Stimulated activated CD4-positive, alpha-beta T cell treated with anti-CD3 and anti-CD28 coated beads, Interleukin-15, amount 100 ng/mL, for 1 hour (primary cell): ENCODE data around the gene NCAPD2.
"Not testable (repeated sequence)": the region's sequence is repeated elsewhere in the genome, so short reads cannot be mapped to it uniquely, and the experiment has no call there.

Experiments
- DNase-seq, 2 donors: peaks; one replicate each; pipeline ENCODE4 v3.0.0-alpha.2; 2020; ENCODE audit warnings: low read depth in 1 of 2, low spot score in 1 of 2

NCAPD2 gene

DNA sequence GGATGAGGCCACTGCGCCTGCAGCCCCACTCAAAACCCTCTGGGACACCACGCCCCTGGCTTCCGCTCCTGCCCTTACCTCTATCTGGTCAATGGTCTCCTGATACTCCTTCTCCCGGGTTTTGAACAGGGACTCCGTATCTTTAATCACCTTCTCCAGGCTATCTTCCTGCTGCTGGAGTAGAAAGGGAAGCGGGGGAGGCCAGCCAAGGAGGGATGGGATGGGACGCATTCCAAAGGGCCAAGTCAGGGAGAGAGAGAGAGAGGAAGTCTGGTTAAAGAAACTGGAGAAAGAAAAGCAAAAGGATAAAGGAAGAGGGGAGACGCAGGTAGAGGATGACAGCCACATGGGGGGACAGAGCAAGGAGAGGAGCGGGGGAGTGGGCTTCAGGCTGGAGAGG is 54.1 kb downstream of the NCAPD2 start:
- no peak for DNase-seq

DNA sequence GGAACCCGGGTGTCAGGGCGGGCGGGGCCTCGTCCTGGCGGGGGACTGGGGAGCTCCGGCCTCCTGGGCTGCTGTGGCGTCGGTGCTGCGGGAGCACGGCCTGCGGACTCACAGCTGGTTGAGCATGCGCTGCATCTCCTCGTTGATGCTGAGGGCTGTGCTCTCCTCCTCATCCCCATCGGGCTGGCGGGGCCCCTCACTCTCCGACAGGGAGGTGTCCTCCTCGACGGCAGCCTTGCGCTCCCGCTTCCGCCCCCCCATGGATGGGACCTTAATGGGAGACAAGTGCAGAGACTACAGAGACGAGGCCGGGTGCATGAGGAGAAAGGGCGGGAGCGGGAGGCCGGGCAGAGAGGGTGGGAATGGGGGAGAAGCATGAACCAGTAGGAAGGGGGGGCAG is 54.7 kb downstream of the NCAPD2 start:
- no peak for DNase-seq

DNA sequence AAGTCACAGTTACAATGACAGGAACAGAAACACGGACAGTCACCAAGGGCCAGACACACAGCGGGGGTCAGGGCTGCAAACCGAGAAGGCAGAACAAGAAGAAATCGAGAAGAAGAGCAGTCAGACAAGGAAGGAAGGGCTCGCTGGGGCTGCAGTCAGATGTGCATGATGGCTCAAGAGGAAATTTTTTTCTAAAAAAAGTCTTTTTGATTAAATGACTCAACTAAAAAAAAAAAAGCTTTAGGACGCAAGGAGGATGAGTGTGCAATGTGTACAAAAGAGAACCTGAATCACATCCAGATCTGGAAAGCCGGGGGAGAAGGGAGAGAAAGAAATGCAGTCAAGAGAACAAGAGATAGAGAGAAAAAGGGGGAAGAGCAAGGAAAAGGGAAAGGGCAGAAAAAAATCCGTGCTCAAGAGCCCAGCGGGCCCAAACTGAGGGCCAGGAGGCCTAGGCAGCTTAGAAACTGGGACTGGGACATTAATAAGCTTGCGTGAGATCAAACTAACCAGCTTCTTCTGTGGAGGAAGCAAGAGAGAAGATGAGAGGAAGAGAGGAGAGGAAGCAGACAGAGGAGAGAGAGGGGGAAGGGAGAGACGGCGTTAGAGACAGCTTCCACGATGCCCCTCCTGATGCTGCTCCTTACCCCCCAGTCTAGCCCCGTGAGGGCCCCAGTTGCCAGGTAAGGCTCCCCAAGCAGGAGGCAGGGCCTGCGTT is 55.2 kb downstream of the NCAPD2 start:
- DNase-seq, result no peak

DNA sequence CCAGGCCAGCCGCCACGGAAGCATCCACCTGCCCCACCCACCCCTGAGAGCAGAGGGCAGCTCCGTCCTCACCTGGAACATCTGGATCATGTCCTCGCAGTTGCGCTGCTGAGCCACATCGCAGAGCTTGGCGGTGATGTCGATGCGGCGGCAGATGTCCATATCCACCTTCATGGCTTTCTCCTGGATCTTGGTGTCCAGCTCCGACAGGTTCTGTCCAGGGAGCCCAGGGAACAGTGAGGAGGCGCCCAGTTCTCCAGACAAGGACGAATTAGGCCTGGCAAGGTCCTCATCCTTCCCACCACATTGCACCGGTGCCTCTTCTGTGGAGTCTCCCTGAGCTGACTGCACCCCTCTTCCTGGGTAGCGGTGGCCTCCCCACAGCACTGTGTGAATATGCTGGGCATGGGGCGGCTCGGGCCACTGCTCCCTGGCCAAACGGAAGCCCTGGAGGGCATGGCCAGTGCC is 55.8 kb downstream of the NCAPD2 start:
- no peak for DNase-seq

DNA sequence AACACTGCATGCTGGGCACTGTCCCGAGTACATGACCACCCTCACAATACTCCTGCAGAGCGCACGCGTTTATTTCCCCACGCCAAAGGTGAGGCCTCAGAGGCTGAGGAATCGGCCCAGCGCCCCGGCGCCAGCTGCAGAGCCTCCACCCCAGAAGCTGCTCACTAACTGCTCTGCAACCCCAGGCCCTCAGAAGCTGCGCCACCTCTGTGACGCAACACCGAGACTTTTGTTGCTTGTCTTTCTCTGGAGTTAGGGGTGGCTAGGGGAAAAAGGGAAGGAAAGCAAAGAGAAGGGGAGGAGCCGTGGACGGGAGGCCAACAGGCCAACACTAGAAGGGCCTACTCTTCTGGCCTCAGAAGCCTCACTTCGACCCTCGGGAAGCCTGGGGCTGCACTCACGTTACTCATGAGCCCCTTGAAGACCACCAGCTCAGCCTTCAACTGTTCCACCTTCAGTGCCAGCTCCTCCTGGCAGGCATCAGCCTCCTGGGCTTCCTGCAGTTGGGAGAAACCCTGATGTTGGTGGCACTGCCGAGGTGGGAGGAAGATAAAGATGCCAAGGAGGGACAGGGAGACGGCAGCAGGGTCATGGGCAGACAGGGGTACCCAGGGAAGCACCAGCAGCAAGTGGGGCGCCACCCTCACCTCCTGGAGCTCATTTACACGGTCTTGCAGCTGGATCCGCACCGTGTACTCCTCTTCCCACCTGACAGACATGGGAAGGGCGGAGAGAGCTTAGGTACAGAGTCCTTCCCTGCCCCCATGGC is 56.6 kb downstream of the NCAPD2 start:
- DNase-seq, result no peak

DNA sequence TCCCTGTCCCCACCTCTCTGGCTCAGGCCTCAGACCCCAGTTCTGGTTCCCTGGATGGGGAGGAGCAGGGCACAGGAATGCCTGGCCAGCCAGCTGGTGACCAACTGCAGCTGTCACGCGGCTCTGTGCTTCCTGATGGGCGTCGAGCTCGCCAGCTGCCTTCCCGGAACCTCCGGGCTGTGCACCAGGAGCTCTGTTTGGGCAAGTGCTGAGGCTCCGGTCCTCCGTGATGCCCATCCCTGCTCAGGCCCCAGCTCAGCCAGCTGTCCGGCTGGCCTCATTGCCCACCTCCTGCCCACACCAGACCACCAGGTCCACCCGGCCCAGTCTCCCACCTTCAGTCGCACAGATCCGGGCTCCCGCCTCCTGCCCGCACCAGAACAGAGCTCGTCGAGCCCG is 57.2 kb downstream of the NCAPD2 start:
- DNase-seq, result no peak

DNA sequence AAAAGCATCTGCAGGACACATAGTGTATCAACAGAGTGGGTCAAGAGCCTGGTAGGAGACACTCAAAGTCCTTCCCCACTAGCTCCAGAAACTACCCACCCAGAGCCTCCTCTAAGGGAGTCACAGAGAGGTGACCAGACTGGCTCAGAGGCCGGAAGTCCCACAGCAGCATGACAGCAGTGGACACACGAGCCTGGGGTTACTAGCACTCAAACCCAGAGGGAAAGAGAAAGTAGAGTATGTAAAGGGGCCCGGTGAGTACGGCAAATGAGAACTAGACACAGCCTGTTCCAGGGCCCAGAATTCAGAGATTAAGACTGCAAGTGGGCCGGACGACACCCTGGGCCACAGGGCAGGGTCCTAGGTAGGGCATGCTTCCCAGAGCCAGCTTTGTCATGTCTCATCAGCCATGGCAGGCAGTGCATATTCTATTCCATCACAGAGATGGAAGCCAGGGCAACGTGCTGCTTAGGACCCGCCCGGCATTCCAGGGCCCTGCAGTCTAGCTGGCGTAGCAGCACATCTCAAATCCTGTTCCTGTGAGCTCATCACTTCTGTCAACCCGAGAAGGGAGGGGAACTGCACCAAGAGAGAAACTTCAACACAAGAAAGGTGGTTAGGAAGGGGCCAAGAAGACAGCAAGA is 57.7 kb downstream of the NCAPD2 start:
- DNase-seq, result no peak

DNA sequence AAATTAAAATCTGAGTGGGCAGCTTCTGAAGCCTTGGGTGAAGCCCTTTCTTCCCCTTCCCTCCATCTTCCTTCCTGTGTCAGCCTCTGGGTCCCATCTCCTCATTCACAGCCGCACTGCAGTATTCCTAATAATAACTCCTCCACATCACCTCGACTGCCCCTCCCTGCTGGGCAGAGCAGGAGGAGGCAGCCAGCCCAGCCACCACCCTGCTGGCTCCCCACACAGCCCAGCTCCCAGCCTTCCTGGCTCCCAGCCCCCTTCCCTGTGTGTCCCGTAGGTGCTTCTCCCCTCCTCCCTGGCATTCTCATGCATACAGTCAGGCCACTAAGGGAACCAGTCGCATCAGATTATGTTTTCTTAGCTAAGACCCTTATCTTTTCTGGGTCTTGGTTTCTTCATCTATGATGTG is 58.2 kb downstream of the NCAPD2 start:
- DNase-seq, result no peak

DNA sequence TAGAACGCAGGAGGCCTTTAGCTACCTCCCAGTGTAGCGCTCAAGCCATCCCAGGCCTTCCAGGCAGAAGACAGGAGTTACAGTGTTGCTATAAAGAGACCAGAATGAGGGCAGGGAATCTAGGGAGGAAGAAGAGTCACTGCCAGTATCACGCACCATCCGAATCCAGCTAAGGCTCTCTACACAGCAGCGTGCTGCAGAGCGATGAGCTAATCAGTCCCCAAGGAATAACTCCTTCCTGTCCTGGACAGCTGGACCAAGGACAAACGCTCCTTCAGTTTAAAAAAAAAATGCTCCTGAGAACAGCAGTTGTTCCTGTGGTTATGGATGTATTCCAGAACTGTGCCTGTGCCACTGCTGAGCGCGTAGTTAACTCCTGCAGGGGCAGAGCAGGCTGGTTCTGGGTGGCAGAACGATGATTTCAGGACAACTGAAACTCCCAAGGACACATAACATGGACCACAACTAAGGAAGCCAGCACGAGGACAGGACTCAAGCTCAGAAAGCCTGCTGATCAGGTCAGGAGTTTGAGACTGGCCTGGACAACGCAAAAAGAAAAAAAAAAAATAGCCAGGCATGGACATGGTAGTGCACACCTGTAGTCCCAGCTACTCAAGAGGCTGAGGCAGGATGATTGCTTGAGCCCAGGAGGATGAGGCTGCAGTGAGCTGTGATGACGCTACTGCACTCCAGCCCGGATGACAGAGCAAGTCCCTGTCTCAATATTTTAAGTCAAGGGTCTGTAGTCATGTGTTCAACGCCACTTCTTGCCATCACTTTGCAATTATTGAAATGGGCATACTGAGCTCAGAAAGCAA is 59.4 kb downstream of the NCAPD2 start:
- DNase-seq, result no peak

DNA sequence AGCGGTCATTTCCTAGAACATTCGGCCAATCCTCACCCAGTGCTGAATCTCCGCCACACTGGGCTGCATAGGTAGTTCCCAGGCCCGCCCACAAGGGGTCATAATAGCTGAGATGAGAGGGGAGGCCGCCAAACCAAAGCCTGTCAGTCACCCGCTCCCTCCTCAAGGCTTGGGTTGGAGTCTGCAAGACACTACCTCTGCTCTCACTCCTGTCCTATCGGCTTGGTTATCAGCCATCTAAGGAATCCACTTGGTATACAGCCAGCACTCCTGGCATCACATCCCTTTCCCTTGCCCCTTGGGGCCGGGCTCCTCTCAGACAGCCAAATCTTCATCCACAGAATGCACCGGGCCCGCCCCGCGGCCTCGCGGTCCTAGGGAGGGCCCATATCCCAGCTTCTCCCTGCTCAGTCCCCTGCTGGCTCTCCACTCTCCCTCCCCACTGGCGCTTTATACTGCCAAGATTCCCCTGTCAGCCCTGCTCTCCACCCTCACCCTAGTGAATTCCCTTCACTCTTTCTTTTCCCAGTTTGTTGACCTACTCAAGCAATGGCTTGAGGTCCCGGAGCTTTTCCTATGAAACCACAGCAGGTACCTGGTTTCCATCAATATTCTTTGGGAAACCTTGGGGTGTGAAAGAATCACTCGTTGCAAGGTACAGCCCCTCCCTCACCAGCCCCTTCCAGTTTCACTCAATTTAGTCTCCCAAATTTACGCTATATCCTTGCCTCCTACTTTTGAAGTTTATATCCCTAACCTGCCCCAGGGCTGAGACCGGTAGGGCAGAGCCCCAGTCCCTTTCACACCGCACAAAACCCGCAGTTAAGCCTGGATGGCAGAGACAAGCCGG is 60.5 kb downstream of the NCAPD2 start:
- DNase-seq, result peak; percentile 42 to 58

DNA sequence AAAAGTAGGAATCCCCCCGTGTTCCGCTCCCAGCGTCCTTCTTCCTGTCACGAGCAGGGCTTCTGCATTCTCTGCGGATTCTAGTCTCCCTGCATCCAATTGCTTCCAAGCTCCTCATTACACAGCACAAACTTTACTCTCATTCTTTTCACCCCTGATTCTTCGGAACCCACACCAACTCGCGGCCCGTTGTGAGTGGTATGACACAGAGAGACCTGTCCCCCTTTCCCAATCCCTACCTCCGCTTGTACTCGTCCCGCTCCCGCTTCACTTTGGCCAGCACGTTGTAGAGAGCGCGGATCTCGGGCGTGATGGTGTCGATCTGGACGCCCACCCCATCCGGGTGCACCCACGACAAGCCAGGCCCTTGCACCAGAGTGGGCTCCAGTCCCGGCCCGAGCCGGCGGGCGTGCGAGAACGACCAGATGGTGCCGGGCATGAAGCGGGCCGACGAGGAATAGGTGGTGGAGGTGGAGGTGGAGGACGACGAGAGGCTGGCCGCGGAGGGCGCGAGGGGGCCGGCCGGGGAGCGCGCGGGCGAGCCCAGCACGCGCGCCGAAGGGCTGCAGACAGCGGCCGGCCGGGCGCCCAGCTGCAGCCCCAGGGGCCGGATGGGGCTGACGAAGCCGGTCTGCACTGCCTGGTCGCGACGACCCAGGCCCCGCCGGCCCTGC is 61.3 kb downstream of the NCAPD2 start:
- no peak for DNase-seq

DNA sequence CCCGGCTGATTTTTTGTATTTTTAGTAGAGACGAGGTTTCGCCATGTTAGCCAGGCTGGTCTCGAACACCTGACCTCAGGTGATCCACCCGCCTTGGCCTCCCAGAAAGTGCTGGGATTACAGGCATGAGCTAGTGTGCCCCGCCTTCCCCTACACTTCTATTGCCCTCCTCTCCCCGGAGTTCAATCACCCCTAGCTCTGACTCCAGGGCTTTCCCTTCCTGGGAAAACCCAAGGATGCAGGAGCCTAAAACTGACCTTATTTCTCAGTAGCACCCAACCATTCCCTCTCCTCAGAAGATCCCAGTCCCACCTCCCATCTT is 62.6 kb downstream of the NCAPD2 start:
- not testable (repeated sequence) for DNase-seq

DNA sequence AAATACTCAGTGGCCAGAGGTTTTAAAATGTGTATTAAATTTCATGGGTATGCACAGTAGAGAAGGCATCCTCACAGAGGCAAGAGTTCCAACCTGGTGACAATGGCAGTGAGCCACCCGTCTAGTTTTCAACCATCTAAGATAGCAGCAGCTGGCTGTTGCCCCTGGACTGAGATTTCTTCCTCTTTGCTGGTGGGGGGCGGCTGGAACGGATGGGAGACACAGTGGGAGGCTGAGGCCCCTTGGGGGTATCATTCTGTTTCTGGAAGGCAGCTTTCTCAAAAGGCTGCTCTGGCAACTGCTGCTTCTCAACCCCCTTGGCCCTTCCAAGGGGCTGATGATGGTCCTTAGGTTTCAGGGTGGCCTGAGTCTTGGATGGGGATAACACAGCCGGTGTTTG is 63.0 kb downstream of the NCAPD2 start:
- DNase-seq, result no peak

DNA sequence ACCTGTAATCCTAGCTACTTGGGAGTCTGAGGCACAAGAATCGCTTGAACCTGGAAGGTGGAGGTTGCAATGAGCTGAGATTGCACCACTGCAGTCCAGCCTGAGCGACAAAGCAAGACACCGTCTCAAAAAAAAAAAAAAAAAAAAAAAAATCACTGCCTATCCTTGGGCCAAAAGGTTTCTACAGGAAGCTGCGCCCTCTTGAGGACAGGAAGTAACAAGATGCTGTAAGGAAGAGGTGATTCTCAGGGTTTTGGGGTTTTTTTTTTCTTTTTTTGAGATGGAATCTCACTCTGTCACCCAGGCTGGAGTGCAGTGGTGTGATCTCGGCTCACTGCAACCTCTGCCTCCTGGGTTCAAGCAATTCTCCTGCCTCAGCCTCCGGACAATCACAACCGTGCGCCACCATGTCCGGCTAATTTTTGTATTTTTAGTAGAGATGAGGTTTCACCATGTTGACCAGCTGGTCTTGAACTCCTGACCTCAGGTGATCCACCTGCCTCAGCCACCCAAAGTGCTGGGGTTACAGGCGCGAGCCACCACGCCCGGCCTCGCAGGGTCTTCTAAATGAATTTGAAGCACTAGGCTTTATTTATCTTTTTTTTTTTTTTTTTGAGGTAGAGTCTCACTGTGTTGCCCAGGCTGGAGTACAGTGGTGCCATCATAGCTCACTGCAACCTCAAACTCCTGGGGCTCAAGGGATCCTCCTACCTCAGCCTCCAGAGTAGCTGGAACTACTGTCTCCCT is 64.3 kb downstream of the NCAPD2 start:
- DNase-seq, result not testable (repeated sequence)

DNA sequence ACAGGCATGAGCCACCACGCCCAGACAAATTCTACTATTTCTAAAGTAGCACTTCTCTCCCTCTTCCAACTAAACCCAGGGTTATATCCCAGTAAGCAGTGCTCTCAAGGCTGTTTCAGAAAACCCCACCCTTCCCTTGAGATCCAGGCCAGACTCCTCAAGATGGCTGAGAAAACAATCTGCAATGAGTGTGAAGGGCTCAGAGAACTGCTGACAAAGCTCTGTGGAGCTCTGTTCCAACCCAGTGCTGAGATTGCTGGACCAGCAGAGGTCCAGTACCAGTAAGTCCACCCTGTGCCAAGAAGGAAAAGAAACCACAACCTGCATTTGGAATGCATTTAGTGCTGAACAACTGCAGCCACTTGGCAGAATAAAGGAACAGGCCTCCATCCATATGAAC is 65.6 kb downstream of the NCAPD2 start:
- DNase-seq, result no peak

DNA sequence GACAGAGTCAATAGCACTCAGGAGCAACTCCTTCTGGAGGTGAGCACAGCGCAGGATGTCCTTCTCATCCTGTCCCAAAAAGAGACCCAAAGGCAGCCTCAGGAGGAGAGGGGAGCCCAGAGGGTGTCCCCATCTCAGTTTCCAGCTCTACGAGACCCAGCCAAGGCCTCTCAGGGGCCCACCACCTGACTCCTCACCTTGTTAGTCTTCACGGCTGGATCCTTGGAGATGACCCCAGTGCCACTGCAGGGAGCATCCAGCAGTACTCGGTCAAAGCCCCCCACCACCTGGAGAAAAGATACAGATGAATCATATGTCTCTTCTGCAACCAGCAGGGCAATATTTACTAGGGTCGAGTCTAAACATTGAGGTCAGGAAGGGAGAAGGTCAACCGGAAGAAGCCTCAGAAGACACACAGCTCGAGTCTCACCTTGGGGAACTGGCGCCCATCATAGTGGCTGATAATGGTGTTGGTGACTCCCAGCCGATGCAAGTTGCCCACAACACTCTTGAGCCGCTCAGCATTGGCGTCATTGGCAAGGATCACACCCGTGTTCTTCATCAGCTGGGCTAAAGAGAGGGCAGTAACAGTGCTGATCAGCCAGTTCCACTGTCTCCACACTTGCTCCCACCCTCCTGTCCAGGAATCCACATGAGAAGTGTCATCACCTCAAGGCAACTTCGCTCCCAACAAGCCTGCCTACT is 66.8 kb downstream of the NCAPD2 start:
- DNase-seq, result no peak

DNA sequence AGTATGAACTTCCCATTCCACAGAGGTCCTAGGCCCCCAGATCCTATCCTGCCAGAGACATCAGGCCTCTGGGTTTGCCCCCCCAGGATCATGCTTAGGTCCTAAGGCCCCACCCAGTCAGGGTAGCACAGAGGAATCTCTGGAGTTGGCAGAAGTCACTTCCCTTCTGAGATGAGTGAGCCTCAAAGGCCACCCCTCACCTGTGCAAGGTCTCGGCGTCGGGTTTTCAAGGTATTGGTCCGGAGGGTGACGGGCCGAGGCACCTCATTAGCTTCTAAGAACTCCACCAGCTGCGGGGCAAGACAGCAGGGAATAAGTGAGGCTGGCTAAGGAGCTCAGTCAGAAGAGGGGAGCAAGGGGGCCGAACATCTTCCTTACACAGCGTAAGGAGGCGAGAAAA is 69.0 kb downstream of the NCAPD2 start:
- no peak for DNase-seq

DNA sequence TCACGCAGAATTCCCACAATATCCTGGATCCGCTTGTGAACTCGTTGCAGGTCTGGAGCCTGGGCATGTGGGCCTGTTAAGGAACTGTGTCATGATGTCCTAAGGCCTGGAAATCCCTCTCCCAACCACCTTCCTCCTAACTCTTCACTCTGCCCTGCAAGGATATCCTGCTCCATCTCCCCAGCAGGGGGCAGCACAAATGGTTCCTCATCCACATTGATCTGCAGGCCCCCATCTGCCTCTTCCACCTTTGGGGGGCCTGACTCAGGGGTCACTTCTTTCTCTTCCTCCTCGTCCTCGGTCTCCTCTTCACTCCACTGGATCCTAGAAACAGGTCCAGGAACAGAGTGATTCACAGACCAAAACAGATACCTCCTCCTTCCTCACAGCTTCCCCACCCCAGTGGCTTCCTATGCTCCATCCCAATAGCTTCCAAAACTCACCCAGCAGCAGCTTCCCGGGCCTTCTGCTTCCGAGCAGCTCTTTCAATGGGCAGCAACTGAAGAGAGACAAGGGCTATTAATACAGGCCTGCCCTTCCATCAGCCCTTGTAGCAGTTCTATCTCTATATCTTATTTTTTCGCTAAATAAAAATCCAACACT is 69.6 kb downstream of the NCAPD2 start:
- DNase-seq, result peak; percentile 43 to 49
